Fibroblast of gingiva (primary cell): ENCODE measurements around the gene PPP4C.
"Not testable (repeated sequence)": the region's sequence is repeated elsewhere in the genome, so short reads cannot be mapped to it uniquely, and the experiment has no call there.

Experiments used
- DNase-seq: peaks from one replicate; pipeline ENCODE4 v3.0.0-alpha.2; 2011; ENCODE audit warnings: low read depth

The PPP4C gene

DNA sequence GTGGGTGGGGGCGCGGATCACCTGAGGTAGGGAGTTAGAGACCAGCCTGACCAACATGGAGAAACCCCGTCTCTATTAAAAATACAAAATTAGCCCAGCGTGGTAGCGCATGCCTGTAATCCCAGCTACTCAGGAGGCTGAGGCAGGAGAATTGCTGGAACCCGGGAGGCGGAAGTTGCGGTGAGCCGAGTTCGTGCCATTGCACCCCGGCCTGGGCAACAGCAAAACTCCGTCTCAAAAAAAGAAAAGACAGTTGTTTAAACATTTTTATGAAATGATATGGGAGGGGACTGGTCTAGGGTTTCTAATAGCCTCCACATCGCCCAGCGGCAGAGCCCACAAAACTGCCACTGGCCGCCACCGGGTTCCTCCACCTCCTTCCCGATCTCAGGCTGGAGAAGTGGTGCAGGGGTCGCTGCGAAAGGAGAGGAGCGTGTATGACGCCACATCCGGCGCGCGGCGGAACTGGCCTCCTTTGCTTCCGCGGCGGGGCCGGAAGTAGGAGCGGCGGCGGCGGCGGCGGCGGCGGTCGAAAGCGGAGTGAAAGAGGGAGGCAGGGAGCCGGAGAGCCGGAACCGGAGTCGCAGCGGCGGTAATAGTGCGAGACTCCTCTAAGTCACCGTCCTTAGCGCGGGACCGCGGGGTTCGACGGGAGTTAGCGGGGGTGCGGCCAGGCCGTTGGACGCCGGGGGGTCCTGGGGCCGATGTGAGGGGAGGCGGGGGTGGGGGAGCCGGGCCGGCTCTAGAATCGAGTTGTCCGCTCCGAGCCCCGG, at the start of gene PPP4C:
PPP4C (plus strand) TSS at position 492 of the 773 bp plus-strand sequence. CDS start 384 bp downstream, outside the sequence.
- peak; percentile 89 for DNase-seq

- no peak for DNase-seq
These were observed 49.3 kb upstream of the PPP4C start for GRCh38 chr16:30026449-30026848.

GRCh38 chr16:30027588-30028437, 48.0 kb upstream of the PPP4C start:
- DNase-seq: no peak

DNA sequence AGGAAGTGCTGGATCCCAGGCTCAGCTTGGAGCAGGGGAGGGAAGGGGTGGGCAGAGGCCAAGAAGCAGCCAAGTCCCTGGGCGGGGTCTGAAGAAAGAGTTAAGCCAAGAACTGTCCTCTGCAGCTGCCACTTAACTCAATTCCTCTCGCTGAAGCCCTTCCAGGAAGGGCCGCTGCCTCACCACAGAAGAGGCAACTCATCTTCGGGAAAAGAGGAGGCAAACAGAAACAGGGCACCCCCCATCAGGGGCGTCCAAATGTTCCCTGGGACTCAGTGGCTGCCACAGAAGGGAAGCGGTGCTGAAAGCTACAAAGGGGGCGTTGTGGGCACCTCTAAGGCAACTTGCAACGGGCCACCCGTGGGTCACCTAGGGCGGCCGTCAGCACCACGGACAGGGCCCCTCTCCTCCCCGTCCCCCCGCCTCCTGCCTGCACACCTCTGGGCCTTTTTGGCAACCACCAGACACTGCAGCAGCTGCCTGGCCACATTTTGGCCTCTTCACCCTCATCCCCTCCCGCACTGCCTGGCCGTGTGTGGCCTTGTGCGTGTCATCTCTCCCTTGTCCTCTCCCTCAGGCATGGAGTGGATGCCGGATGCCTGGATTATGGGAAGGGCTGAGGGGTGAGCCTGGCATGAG, 47.2 kb upstream of the PPP4C start:
- no peak for DNase-seq

GRCh38 chr16:30030011-30030685, 45.6 kb upstream of the PPP4C start:
- DNase-seq: no peak

- no peak for DNase-seq
These were observed 44.9 kb upstream of the PPP4C start, which contains the start of gene TLCD3B for GRCh38 chr16:30030841-30031413. Gene TLCD3B (minus strand): TSS chr16:30031271. CDS start chr16:30030527, 744 bp downstream.

DNA sequence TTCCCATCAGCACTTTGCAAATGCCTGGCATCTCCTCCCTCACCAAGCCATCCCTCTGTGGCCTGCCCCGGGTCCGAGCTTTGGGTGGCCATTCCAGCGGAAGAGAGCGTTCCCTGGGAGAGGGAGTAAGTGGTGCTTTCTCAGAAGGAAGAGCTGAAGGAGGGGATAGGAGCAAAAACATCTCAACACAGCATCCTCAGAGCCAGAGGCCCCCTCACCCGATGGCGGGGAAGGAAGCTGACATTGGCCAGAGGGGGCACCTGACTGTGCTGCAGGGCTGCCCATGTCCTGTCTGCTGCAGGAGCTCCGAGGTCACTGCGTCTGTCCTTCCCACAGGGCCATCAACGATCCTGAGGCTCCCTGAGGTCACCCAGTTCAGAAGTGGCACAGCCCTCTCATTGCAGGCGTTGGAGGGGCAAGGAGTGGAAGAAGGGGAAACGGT, 44.3 kb upstream of the PPP4C start:
- no peak for DNase-seq

DNA sequence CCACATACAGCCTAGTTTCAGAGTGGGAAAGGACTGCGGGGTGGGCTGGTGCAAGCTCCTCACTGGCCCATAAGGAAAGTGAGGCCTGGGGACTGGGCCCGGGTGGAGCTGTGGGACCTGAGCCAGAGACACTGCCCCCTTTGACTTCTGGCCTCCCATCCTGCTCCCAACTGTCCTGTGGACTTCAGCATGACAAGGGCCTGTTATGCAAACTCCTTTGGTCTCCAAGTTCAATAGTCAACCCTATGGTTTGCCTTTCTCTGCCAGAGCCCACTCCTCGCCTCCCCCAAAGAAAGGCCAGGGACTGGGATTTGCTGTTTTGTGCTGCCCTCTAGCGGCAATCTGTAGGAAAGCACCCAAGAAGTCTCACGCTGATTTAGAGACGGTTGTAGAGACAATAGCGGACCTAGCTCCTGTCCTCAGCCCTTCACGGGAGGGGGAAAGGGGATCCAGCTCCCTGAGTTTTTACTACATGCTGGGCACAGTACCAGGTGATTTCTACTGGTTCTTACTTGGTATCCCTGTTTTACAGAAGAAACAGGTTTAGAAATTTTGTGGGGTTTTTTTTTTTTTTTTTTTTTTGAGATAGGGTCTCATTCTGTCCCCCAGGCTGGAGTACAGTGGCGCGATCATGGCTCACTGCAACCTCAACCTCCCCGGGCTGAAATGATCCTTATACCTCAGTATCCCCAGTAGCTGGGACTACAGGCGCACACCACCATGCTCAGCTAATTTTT, 43.5 kb upstream of the PPP4C start:
- peak; percentile 40 for DNase-seq

DNA sequence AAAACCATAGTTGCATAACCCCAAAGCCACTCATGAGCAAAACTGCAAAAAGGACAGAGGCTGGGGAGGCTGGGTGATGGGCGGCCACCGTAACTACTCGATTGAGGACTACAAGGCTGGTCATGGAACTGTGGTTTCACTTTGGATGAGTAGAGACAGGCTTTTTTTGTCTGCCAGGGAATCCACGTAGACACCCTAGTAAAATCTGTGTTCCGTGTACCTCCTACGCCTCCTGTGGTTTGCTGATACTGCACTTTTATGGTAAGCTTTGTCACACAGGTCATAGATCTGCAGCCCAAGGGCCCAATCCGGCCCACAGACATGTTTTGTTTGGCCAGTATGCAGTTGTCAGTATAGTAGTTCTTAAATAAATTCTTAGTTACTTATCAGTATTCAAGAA, 42.5 kb upstream of the PPP4C start:
- DNase-seq: no peak

GRCh38 chr16:30040221-30040620, 35.6 kb upstream of the PPP4C start:
- DNase-seq: no peak

- DNase-seq: not testable (repeated sequence)
These were observed 35.1 kb upstream of the PPP4C start for GRCh38 chr16:30040690-30041089.

- DNase-seq: no peak
These were observed 34.0 kb upstream of the PPP4C start for GRCh38 chr16:30041841-30042240.

DNA sequence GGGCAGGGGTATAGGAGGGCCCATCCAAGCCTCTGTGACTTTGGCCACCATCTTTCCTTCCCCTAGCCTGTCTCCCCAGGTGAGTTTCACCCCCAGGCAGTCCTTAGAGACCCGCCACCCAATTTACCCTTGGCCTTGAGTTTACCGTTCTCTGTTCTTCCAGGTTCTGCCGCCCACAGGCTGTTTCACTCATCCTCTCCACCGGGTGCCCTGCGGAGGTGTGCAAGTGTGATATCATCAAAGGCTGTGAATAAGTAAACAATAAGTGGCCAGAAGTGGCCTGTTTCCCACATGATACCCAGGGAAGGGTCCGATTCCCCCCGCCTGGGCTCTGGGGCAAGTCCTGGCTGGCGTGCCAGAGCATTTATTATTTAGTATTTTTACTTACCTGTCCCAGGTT, 29.6 kb upstream of the PPP4C start:
- DNase-seq: no peak

DNA sequence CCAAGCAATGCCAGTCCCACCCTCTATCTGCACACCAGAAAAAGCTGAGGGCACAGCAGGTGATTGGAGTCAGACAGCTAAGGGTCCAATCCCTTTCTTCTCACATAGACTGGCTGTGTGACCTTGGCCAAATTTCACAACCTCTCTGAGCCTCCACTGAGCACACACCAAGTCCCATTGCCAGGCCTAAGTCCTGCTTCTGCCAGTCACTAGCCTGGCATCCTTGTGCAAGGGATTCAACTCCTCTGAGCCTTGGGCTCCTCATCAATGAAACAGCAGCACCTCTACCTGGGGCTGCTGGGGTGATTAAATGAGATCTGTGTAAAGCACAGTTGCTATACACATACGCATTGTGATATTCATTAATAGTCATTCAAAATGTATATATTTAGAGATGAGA, 29.2 kb upstream of the PPP4C start:
- DNase-seq: no peak

DNA sequence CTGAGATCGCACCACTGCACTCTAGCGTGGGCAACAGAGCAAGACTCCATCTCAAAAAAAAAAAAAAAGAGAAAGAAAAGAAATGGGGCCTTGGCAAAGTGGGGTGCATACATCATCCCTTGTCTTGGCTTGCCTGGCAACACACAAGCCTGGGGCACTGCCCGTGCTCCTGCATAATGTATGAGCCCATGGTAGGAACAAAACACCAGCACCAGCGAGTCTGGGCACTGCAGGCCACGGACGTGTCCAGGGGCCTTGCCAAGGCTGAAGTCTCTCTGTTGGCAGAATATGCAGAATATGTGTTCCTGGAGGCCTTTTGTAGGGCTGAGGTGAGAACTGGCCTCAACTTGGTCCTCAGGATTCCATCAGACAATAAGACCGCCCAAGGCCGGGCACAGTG, 25.9 kb upstream of the PPP4C start:
- no peak for DNase-seq

DNA sequence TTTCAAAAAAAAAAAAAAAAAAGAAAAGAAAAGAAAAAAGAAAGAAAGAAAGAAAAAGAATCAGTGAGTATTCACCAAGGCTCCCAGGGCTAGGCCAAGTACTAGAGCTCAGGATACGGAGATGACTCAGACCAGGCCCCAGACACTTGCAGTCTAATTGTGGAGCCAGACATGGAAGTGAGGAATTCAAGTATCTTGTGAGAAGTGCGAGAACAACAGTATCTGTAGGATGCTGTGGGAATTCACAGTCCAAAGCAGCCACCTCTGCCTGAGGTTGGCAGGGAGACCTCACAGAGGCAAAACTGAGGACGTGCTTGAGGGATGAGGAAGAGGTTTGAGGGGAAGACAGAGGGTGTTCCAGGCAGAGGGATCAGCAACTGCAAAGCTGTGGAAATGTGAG, 24.3 kb upstream of the PPP4C start:
- DNase-seq: no peak

DNA sequence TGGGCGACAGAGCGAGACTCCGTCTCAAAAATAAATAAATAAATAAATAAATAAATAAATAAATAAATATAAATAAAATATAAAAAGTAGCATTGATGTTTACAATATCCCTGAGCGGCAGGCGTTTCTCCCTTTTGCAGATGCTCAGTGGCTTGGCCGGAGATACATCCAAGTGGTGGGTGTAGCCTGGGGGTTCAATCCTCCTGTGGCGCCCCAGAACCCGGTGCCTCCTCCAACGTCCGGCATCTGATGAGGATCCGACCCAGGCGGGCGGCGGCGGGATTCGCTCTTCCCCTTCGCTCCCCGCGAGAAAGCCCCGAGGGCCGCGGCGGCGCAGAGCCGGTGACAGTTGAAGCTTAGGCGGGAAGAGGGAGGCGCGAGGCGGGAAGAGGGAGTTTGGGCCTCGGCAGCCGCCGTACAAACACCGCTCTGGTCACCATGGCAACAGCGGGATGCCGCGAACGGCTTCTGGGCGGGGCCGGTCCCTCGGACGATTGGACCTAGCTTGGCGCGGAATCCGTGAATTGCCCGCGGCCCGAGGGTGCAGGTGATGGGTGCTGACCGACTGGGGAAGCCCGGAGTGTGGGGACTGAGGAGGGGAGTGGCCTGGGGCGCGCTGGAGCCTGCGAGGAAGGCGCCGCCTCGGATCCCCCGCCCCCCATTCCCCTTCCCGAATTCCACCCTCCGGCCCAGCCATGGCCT, 23.0 kb upstream of the PPP4C start:
- peak; percentile 89 for DNase-seq

DNA sequence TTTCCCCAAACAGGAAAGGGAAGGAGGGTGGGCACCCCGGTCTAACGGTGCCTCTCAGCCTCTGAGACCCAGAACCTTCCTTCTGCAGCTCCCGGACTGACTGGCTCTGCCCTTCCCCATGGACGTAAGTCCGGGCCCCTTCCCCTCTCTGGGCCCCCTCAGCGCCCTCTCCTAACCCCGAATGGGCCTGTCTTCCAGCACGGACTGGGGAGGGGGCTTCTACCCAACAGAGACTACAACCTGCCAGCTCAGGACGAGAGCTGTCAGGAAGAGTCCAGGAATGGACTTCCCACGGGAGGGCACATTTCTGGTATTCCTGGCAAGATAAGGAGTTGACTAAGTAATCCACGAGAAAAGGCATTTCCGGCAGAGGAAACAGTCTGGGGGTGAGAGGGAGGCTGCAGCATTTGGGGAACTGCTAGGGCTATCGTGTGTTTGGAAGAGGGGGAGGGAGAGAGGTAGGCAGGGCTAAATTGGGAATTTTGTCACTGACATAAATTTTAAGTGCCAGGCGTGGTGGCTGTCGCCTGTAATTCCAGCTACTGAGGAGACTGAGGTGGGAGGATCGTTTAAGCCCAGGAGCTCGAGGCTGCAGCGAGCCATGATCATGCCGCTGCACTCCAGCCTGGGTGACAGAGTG, 22.3 kb upstream of the PPP4C start:
- DNase-seq: no peak

DNA sequence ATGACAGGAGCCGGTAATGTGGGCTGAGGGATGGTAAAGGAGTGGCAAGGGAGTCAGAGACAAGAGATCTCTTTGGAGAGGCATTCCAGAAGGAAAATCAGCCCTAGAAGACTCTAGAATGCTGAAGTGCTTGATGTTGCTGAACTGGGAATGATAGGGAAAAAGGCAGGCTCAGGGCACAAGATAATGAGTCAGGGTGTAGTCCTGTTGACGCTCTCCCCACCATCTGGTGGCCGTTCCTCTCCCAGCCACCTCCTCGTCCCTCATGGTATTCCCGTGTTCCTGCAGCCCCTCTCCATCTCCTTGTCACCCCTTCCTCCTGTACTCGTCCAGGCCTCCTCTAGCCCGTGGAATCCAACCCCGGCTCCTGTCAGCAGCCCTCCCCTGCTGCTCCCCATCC, 21.3 kb upstream of the PPP4C start:
- no peak for DNase-seq
